Subcutaneous adipose tissue (tissue), 4 donors: ENCODE measurements around the gene EFEMP2. TPM values are rescaled to one million over a fixed set of nuclear protein-coding genes. Genes with fewer than 3 reads are reported as not detected.

Experiments used
- CTCF ChIP-seq: fragments of 450-650 bp; IDR thresholded peaks from one replicate; pipeline ENCODE4 v1.5.1; 2016; ENCODE audit warnings: low read depth, mild to moderate bottlenecking, control low read depth, antibody characterized with exemption, moderate library complexity
- total RNA-seq, 4 donors: library from RNA; depleted of rRNA; stranded (reverse); fragments of >200 nt; gene quantifications; one replicate each; pipeline ENCODE4 v1.1.0, GENCODE V29; 2016

The EFEMP2 gene
- total RNA-seq, 4 donors from 2014 or later: 45.0 to 85.2 (median 62.2) TPM

GRCh38 chr11:65880844-65881421 is 8.3 kb upstream of the EFEMP2 start:
- no peak for TF ChIP-seq CTCF

GRCh38 chr11:65880027-65880426 is 7.4 kb upstream of the EFEMP2 start:
- no peak for TF ChIP-seq CTCF

GRCh38 chr11:65879617-65880016 is 7.0 kb upstream of the EFEMP2 start, which contains the start of gene CTSW:
Gene CTSW, plus strand, starts transcription at chr11:65879837. Its CDS starts 18 bp downstream, at chr11:65879855.
- no peak for TF ChIP-seq CTCF

- no peak for TF ChIP-seq CTCF
Observed at GRCh38 chr11:65873318-65874156, 937 bp upstream of the EFEMP2 start.

GRCh38 chr11:65871811-65872548 is 620 bp downstream of the EFEMP2 start:
- TF ChIP-seq CTCF: no peak

GRCh38 chr11:65870706-65871681 is 1.6 kb downstream of the EFEMP2 start:
- TF ChIP-seq CTCF: no peak
